ENCODE data around the gene ZNF776.
"Not testable (repeated sequence)": the region's sequence is repeated elsewhere in the genome, so short reads cannot be mapped to it uniquely, and the experiment has no call there.

Gene ZNF776

GRCh38 chr19:57779220-57779845 lies 32.7 kb downstream of the ZNF776 start:
- DNase-seq, result no peak

DNA sequence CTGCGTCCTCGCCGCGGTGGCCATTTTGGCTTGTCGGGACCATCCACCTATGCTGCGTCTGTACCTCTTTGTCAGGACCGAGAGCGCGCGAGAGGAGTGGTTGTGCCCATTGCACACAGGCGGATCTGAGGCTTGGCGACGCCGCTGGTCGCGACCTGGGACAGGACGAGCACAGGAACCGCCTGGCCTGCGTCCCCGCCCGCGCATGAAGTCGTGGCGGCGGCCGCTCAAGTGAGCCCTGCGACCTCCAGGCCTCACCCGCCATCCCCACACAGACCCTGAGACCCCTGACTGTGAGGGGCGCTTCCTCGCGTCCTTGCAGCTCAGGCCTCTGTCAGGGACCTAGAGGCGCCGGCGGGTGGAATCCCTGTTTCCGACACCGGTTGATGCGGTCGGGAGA lies 39.7 kb downstream of the ZNF776 start:
- DNase-seq, result no peak

- DNase-seq, result no peak
Observed at GRCh38 chr19:57786906-57787305, 40.3 kb downstream of the ZNF776 start.

DNA sequence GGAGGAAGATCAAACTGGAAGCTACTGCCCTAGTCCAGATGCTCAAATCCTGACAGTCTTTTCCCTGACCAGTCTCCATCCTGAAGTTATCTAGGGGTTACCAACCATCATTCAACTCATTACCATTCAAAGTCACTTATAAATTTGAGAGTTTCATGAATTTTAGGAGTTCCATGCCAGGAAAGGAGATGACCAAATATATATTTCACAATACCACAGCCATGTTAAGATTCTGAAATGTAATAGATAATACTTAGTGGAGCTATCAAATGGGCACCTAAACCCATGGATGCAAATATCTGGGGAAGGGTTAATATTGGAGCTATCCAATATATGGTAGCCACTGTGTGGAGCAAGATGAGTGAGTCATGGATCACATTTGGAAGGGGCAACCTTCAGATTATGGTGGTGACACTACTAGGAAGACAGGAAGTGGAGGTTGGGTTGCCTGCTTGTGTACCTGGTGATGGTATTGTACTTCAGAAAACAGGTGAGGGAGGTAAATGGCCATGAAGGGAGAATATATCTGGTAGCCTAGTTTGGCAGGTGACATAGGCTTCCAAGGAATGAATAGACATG lies 41.6 kb downstream of the ZNF776 start:
- no peak for DNase-seq

GRCh38 chr19:57789288-57789687 lies 42.7 kb downstream of the ZNF776 start:
- DNase-seq, result no peak

DNA sequence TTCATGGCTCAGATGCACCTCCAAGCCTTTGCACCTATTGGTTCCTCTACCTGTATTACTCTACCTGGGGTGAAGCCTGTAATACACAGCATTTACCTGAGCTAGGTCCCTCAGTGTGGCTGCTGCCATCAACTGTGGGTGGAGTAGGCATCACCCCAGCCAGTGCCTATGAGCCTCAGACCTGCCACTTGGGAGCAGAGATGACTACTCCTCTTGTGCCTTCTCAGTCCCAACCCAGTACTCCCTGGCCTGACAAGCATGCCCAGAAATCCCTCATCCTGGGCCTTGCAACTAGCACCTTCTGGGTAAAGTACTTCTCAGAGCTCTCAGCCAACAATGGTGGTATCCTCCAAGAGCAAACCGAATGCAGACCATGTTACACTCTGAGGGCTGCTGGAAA lies 50.0 kb downstream of the ZNF776 start:
- not testable (repeated sequence) for DNase-seq

GRCh38 chr19:57800696-57801095 lies 54.1 kb downstream of the ZNF776 start:
- DNase-seq, result no peak

GRCh38 chr19:57802269-57802668 lies 55.7 kb downstream of the ZNF776 start:
- no peak for DNase-seq

- no peak for DNase-seq
Observed at GRCh38 chr19:57803265-57803593, 56.6 kb downstream of the ZNF776 start.

GRCh38 chr19:57803594-57804325 lies 57.1 kb downstream of the ZNF776 start:
- DNase-seq, result no peak

- no peak for DNase-seq
Observed at GRCh38 chr19:57807541-57807940, 60.9 kb downstream of the ZNF776 start.

All from activated effector memory CD4-positive, alpha-beta T cell treated with anti-CD3 and anti-CD28 coated beads, Interleukin-2, amount 50 U/mL, for 16 hours (primary cell).